Esophagus squamous epithelium (tissue), 4 donors: ENCODE data around the gene PPP4C.

Source experiments
- CTCF ChIP-seq, 6 experiments: fragments of 450-650 bp in 4 of 6; fragments of 200-600 bp in 2 of 6; sonication (generic) in 2 of 6; IDR thresholded peaks; one replicate each; pipeline ENCODE4 v1.5.1; 2016 to 2019; ENCODE audit warnings: antibody characterized with exemption in 6 of 6, mild to moderate bottlenecking in 4 of 6, moderate library complexity in 4 of 6
- POLR2A ChIP-seq, 4 donors: fragments of 450-650 bp; IDR thresholded peaks; one replicate each; pipeline ENCODE4 v1.6.1; 2017; ENCODE audit warnings: antibody characterized with exemption in 4 of 4, mild to moderate bottlenecking in 4 of 4, moderate library complexity in 3 of 4

GRCh38 chr16:30030011-30030685 lies 45.6 kb upstream of the PPP4C start:
- no peak for TF ChIP-seq POLR2A (IDR thresholded peaks at IDR 0.05)
- no peak for TF ChIP-seq CTCF (IDR thresholded peaks at IDR 0.05)
